ENCODE data around the gene MCM5.
"Not testable (repeated sequence)": the region's sequence is repeated elsewhere in the genome, so short reads cannot be mapped to it uniquely, and the experiment has no call there.

Gene MCM5

GRCh38 chr22:35454416-35455054 lies 54.6 kb downstream of the MCM5 start:
- no peak for DNase-seq

- DNase-seq: no peak
Measured at GRCh38 chr22:35455529-35455928, 55.6 kb downstream of the MCM5 start.

GRCh38 chr22:35456757-35457156 lies 56.8 kb downstream of the MCM5 start:
- DNase-seq: no peak

GRCh38 chr22:35457729-35458546 lies 58.0 kb downstream of the MCM5 start:
- no peak for DNase-seq

GRCh38 chr22:35458547-35459422 lies 58.8 kb downstream of the MCM5 start:
- no peak for DNase-seq

GRCh38 chr22:35459423-35459894 lies 59.5 kb downstream of the MCM5 start:
- no peak for DNase-seq

- not testable (repeated sequence) for DNase-seq
Measured at GRCh38 chr22:35459976-35460375, 60.0 kb downstream of the MCM5 start.

GRCh38 chr22:35460688-35461087 lies 60.7 kb downstream of the MCM5 start:
- DNase-seq: no peak

- DNase-seq: no peak
Measured at GRCh38 chr22:35462498-35463230, 62.7 kb downstream of the MCM5 start.

- DNase-seq: no peak
Measured at GRCh38 chr22:35463231-35463933, 63.4 kb downstream of the MCM5 start.

- DNase-seq: no peak
Measured at GRCh38 chr22:35464399-35464798, 64.5 kb downstream of the MCM5 start.

GRCh38 chr22:35465109-35465701 lies 65.3 kb downstream of the MCM5 start:
- no peak for DNase-seq

- no peak for DNase-seq
Measured at GRCh38 chr22:35467681-35468434, 67.9 kb downstream of the MCM5 start.

- DNase-seq: no peak
Measured at GRCh38 chr22:35470903-35471321, 71.0 kb downstream of the MCM5 start.

- not testable (repeated sequence) for DNase-seq
Measured at GRCh38 chr22:35471566-35471965, 71.6 kb downstream of the MCM5 start.

- no peak for DNase-seq
Measured at GRCh38 chr22:35472488-35472887, 72.5 kb downstream of the MCM5 start.

- DNase-seq: no peak
Measured at GRCh38 chr22:35473971-35474370, 74.0 kb downstream of the MCM5 start.
